Panc1 (cell line): ENCODE data around the gene YDJC.

ENCODE experiments used
- POLR2AphosphoS5 ChIP-seq: IDR thresholded peaks from 2 replicates; pipeline ENCODE4 v1.6.1; 2012; ENCODE audit warnings: mild to moderate bottlenecking, low read depth, low read length, moderate library complexity
- SIN3A ChIP-seq: IDR thresholded peaks from 2 replicates; pipeline ENCODE4 v1.6.1; 2012; ENCODE audit warnings: low read depth, mild to moderate bottlenecking, low read length, moderate library complexity, borderline replicate concordance; ENCODE audit not compliant: insufficient read depth
- TCF7L2 ChIP-seq: IDR thresholded peaks from 2 replicates; pipeline ENCODE4 v1.6.1; 2011; ENCODE audit warnings: mild to moderate bottlenecking, low read depth, low read length, inconsistent platforms
- TF ChIP-seq, protein P1 (sequence below): fragments of 450-650 bp; IDR thresholded peaks from 2 replicates; pipeline ENCODE4 v1.5.1; 2017; ENCODE audit warnings: mild to moderate bottlenecking
- TF ChIP-seq, protein P2 (sequence below), 2 experiments: IDR thresholded peaks; 2 replicates each; pipeline ENCODE4 v1.6.1; 2011 to 2012; ENCODE audit warnings: low read depth in 2 of 2, control low read depth in 1 of 2, low read length in 1 of 2, mild to moderate bottlenecking in 1 of 2, moderate library complexity in 1 of 2; ENCODE audit not compliant: insufficient read depth in 1 of 2

DNA sequence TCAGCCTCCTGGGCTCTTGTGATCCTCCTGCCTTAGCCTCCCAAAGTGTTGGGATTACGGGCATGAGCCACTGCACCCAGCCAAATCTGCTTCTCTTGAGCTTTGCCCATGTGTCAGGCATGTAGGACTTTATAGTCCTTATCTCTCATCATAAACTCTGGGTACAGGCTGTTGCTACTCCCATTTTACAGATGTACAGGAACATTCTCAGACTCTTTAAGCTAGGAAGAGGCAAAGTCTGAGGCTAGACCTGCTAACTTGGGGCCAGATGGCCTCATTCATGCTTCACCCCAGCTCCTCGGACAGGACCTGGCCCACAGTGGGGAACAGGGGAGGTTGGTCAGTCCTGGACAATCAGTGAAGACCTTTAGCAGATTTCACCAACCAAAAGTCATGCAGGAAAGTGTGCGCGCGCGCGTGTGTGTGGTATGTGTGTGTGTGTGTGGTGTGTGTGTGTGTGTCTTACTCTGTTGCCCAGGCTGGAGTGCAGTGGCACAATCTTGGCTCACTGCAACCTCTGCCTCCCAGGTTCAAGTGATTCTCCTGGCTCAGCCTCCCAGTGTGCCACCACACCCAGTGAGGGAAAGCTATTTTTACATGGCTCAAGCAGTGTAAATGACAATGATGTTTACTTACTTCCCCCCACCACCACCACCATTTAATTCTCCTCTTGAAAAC lies 23.8 kb downstream of the YDJC start:
- TF ChIP-seq SIN3A: no peak
- TF ChIP-seq, protein P1, sequence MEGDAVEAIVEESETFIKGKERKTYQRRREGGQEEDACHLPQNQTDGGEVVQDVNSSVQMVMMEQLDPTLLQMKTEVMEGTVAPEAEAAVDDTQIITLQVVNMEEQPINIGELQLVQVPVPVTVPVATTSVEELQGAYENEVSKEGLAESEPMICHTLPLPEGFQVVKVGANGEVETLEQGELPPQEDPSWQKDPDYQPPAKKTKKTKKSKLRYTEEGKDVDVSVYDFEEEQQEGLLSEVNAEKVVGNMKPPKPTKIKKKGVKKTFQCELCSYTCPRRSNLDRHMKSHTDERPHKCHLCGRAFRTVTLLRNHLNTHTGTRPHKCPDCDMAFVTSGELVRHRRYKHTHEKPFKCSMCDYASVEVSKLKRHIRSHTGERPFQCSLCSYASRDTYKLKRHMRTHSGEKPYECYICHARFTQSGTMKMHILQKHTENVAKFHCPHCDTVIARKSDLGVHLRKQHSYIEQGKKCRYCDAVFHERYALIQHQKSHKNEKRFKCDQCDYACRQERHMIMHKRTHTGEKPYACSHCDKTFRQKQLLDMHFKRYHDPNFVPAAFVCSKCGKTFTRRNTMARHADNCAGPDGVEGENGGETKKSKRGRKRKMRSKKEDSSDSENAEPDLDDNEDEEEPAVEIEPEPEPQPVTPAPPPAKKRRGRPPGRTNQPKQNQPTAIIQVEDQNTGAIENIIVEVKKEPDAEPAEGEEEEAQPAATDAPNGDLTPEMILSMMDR: no peak
- no peak for TF ChIP-seq TCF7L2
- no peak for TF ChIP-seq POLR2AphosphoS5
- TF ChIP-seq, protein P2, sequence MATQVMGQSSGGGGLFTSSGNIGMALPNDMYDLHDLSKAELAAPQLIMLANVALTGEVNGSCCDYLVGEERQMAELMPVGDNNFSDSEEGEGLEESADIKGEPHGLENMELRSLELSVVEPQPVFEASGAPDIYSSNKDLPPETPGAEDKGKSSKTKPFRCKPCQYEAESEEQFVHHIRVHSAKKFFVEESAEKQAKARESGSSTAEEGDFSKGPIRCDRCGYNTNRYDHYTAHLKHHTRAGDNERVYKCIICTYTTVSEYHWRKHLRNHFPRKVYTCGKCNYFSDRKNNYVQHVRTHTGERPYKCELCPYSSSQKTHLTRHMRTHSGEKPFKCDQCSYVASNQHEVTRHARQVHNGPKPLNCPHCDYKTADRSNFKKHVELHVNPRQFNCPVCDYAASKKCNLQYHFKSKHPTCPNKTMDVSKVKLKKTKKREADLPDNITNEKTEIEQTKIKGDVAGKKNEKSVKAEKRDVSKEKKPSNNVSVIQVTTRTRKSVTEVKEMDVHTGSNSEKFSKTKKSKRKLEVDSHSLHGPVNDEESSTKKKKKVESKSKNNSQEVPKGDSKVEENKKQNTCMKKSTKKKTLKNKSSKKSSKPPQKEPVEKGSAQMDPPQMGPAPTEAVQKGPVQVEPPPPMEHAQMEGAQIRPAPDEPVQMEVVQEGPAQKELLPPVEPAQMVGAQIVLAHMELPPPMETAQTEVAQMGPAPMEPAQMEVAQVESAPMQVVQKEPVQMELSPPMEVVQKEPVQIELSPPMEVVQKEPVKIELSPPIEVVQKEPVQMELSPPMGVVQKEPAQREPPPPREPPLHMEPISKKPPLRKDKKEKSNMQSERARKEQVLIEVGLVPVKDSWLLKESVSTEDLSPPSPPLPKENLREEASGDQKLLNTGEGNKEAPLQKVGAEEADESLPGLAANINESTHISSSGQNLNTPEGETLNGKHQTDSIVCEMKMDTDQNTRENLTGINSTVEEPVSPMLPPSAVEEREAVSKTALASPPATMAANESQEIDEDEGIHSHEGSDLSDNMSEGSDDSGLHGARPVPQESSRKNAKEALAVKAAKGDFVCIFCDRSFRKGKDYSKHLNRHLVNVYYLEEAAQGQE (IDR thresholded peaks at IDR 0.05; ENCODE audit: insufficient read depth in 1 of 2, low read depth in 2 of 2, low read length in 1 of 2): no peak
